SK-MEL-5 (cell line): ENCODE results near the gene ATP8B4. TPM values are rescaled to one million over a fixed set of nuclear protein-coding genes. Genes with fewer than 3 reads are reported as not detected.
A peak's percentile ranks its signal among the peaks of the same experiment; 100 is the strongest.

Experiments
- DNase-seq: peaks from one replicate; pipeline ENCODE4 v3.0.0-alpha.2; 2016; ENCODE audit warnings: low read depth, low spot score
- in situ Hi-C: cut with HindIII; loops from 2 replicates; pipeline ENCODE4 v1.10.0; 2016; ENCODE audit warnings: low sequenced_read_pairs, high pct_unique_total_duplicates, low pct_unique_long_range_greater_than_20kb
- total RNA-seq: library from RNA; depleted of rRNA; stranded (reverse); fragments of >200 nt; shearing (Covaris generic); gene quantifications from 2 replicates; pipeline ENCODE4 v1.2.3, GENCODE V29; 2014

Gene ATP8B4
- total RNA-seq, 1 experiment from 2014 or later: 1.2 TPM

GRCh38 chr15:50084932-50085331 is 34.1 kb downstream of the ATP8B4 start:
- in situ Hi-C loops: no loop called here
- DNase-seq: no peak

GRCh38 chr15:50083424-50084025 is 35.5 kb downstream of the ATP8B4 start:
- in situ Hi-C loops: no loop called here
- no peak for DNase-seq

- in situ Hi-C loops: no loop called here
- DNase-seq: no peak
Observed at GRCh38 chr15:50082066-50082465, 37.0 kb downstream of the ATP8B4 start.

GRCh38 chr15:50077651-50078050 is 41.4 kb downstream of the ATP8B4 start:
- DNase-seq: peak; percentile 38
- in situ Hi-C loops: no loop called here

- in situ Hi-C loops: no loop called here
- no peak for DNase-seq
Observed at GRCh38 chr15:50077176-50077575, 41.9 kb downstream of the ATP8B4 start.

GRCh38 chr15:50075319-50075718 is 43.7 kb downstream of the ATP8B4 start:
- DNase-seq: no peak
- in situ Hi-C loops: no loop called here

GRCh38 chr15:50071551-50072258 is 47.3 kb downstream of the ATP8B4 start:
- in situ Hi-C loops: no loop called here
- DNase-seq: no peak

- in situ Hi-C loops: no loop called here
- no peak for DNase-seq
Observed at GRCh38 chr15:50068016-50068415, 51.0 kb downstream of the ATP8B4 start.

- in situ Hi-C loops: no loop called here
- DNase-seq: no peak
Observed at GRCh38 chr15:50067254-50067653, 51.8 kb downstream of the ATP8B4 start.

GRCh38 chr15:50066666-50067065 is 52.4 kb downstream of the ATP8B4 start:
- in situ Hi-C loops: no loop called here
- DNase-seq: no peak

GRCh38 chr15:50066202-50066601 is 52.8 kb downstream of the ATP8B4 start:
- DNase-seq: no peak
- in situ Hi-C loops: no loop called here

- DNase-seq: no peak
- in situ Hi-C loops: no loop called here
Observed at GRCh38 chr15:50065279-50065678, 53.8 kb downstream of the ATP8B4 start.

- no peak for DNase-seq
- in situ Hi-C loops: no loop called here
Observed at GRCh38 chr15:50064673-50065072, 54.4 kb downstream of the ATP8B4 start.

- in situ Hi-C loops: no loop called here
- DNase-seq: no peak
Observed at GRCh38 chr15:50063226-50063625, 55.8 kb downstream of the ATP8B4 start.

- in situ Hi-C loops: no loop called here
- DNase-seq: no peak
Observed at GRCh38 chr15:50061503-50061902, 57.5 kb downstream of the ATP8B4 start.

- in situ Hi-C loops: no loop called here
Observed at GRCh38 chr15:50059883-50060282, 59.1 kb downstream of the ATP8B4 start.

GRCh38 chr15:50059203-50059772 is 59.7 kb downstream of the ATP8B4 start:
- in situ Hi-C loops: no loop called here
- DNase-seq: no peak

More at GRCh38 chr15:50059883-50060282, 59.1 kb downstream of the ATP8B4 start:
- no peak for DNase-seq

- DNase-seq: no peak
- in situ Hi-C loops: no loop called here
Observed at GRCh38 chr15:50057905-50058639, 61.0 kb downstream of the ATP8B4 start.
